HepG2 (cell line): ENCODE data around the gene CYP19A1. TPM values are rescaled to one million over a fixed set of nuclear protein-coding genes. Genes with fewer than 3 reads are reported as not detected.

ENCODE experiments used
- ATAC-seq: fragments of 200-7000 bp; cut with Tn5 transposase; 3 replicates; pipeline ENCODE4 v1.9.1; 2020; ENCODE audit warnings: mild to moderate bottlenecking, moderate library complexity
- BruUV-seq: library from RNA; stranded (reverse); fragments of 400-500 nt; replicated peaks from 2 replicates; lab custom pipeline; 2021; lab: Mats Ljungman, UMichigan
- CTCF ChIA-PET: fragments of 300-600 bp; formaldehyde crosslinking; extraction: SDS; loops from one replicate; lab custom pipeline; 2021; ENCODE audit warnings: low total read pairs, inconsistent platforms, low intra/inter-chr PET ratio; lab: Yijun Ruan, JAX
- POLR2A ChIA-PET: fragments of 350-600 bp; sonication (Branson Sonifier 250); formaldehyde crosslinking; loops from one replicate; lab custom pipeline; 2020; ENCODE audit warnings: antibody characterized with exemption, inconsistent platforms; lab: Yijun Ruan, JAX
- DNase-seq: peaks from one replicate; pipeline ENCODE4 v3.0.0-alpha.2; 2015; ENCODE audit warnings: low spot score
- FAIRE-seq: peaks from 3 replicates; lab custom pipeline; 2011; peaks lifted over from hg19 to GRCh38; lab: Jason Lieb, UNC
- H2AFZ ChIP-seq: one replicate; pipeline ENCODE4 v1.6.1; 2011; ENCODE audit warnings: low read length, inconsistent platforms
- H3K27ac ChIP-seq: fragments of 300-600 bp; 3 replicates; pipeline ENCODE4 v1.8.0; 2011; ENCODE audit warnings: mixed run types, mild to moderate bottlenecking, mixed read lengths, low read length, inconsistent platforms; ENCODE audit not compliant: insufficient read depth; ENCODE audit errors: extremely low read length
- H3K27me3 ChIP-seq, 2 experiments: fragments of 200-600 bp in 1 of 2; 2 replicates in 1 of 2; 3 replicates in 1 of 2; pipeline versions ENCODE4 v1.6.0 to v1.8.0; 2011; ENCODE audit warnings: low read length in 2 of 2, mild to moderate bottlenecking in 2 of 2, moderate library complexity in 2 of 2, inconsistent platforms in 1 of 2; ENCODE audit not compliant: insufficient read depth in 2 of 2, control insufficient read depth in 1 of 2
- H3K36me3 ChIP-seq, 2 experiments: fragments of 200-600 bp in 1 of 2; replicated peaks in 1 of 2; 2 replicates in 1 of 2; 3 replicates in 1 of 2; pipeline versions ENCODE4 v1.5.1 to v1.8.0; 2011; ENCODE audit warnings: low read length in 2 of 2, inconsistent platforms in 1 of 2; ENCODE audit not compliant: insufficient read depth in 2 of 2, control insufficient read depth in 1 of 2
- H3K4me1 ChIP-seq: 2 replicates; pipeline ENCODE4 v1.5.1; 2012; ENCODE audit warnings: low read length, inconsistent platforms; ENCODE audit not compliant: insufficient read depth
- H3K4me2 ChIP-seq: 2 replicates; pipeline ENCODE4 v1.6.0; 2011; ENCODE audit warnings: low read depth, low read length, inconsistent platforms
- H3K4me3 ChIP-seq, 3 experiments: fragments of 200-600 bp in 1 of 3; sonication (generic), shearing (Covaris generic) in 1 of 3; replicated peaks in 1 of 3; 2 replicates each; pipeline ENCODE4 v1.5.1; 2011 to 2016; ENCODE audit warnings: low read length in 3 of 3, inconsistent platforms in 2 of 3, low read depth in 2 of 3, mild to moderate bottlenecking in 2 of 3, control low read depth in 1 of 3, mixed read lengths in 1 of 3; ENCODE audit not compliant: insufficient read depth in 1 of 3
- H3K79me2 ChIP-seq: one replicate; pipeline ENCODE4 v1.6.1; 2011; ENCODE audit warnings: low read length, inconsistent platforms; ENCODE audit not compliant: insufficient read depth
- H3K9ac ChIP-seq: 2 replicates; pipeline ENCODE4 v1.6.0; 2011; ENCODE audit warnings: mild to moderate bottlenecking, low read depth, low read length, inconsistent platforms; ENCODE audit not compliant: insufficient read depth
- H3K9me3 ChIP-seq: 2 replicates; pipeline ENCODE4 v1.5.1; 2012; ENCODE audit warnings: mild to moderate bottlenecking, low read length
- H4K20me1 ChIP-seq: 2 replicates; pipeline ENCODE4 v1.6.0; 2011; ENCODE audit warnings: inconsistent platforms, mild to moderate bottlenecking, low read length, moderate library complexity; ENCODE audit not compliant: insufficient read depth
- CREB1 ChIP-seq, 2 experiments: fragments of 450-650 bp in 1 of 2; IDR thresholded peaks; 2 replicates each; pipeline ENCODE4 v1.6.1; 2016 to 2017; ENCODE audit warnings: control low read depth in 1 of 2, mild to moderate bottlenecking in 1 of 2, missing compliant biosample characterization in 1 of 2, missing genetic modification characterization in 1 of 2
- FOXM1 ChIP-seq: sonication (generic); formaldehyde crosslinking; IDR thresholded peaks from 2 replicates; pipeline ENCODE4 v1.5.0; 2020; ENCODE audit warnings: missing genetic modification reagents
- MIXL1 ChIP-seq: IDR thresholded peaks from 2 replicates; pipeline ENCODE4 v1.6.1; 2016
- MZF1 ChIP-seq: sonication (generic); formaldehyde crosslinking; IDR thresholded peaks from 2 replicates; pipeline ENCODE4 v1.8.1; 2023; ENCODE audit warnings: mild to moderate bottlenecking, missing genetic modification reagents, borderline replicate concordance
- PITX1 ChIP-seq: sonication (generic); formaldehyde crosslinking; IDR thresholded peaks from 2 replicates; pipeline ENCODE4 v1.5.1; 2020; ENCODE audit warnings: mild to moderate bottlenecking, missing genetic modification reagents
- TAF1 ChIP-seq: sonication (generic); formaldehyde crosslinking; IDR thresholded peaks from 2 replicates; pipeline ENCODE4 v1.4.0; 2020; ENCODE audit warnings: missing genetic modification reagents
- ZHX1 ChIP-seq: sonication (generic); formaldehyde crosslinking; IDR thresholded peaks from 2 replicates; pipeline ENCODE4 v1.8.1; 2022; ENCODE audit warnings: low read depth, mild to moderate bottlenecking, missing genetic modification reagents
- ZNF333 ChIP-seq: sonication (generic); formaldehyde crosslinking; IDR thresholded peaks from 2 replicates; pipeline ENCODE4 v1.4.0; 2020; ENCODE audit warnings: mild to moderate bottlenecking, missing genetic modification reagents, borderline replicate concordance
- ZNF556 ChIP-seq: sonication (generic); formaldehyde crosslinking; IDR thresholded peaks from 2 replicates; pipeline ENCODE4 v1.4.0; 2020; ENCODE audit warnings: mild to moderate bottlenecking, missing genetic modification reagents, borderline replicate concordance
- ZNF567 ChIP-seq: sonication (generic); formaldehyde crosslinking; IDR thresholded peaks from 2 replicates; pipeline ENCODE4 v1.8.1; 2023; ENCODE audit warnings: mild to moderate bottlenecking, missing genetic modification reagents, borderline replicate concordance
- ZNF574 ChIP-seq: sonication (generic); formaldehyde crosslinking; IDR thresholded peaks from 2 replicates; pipeline ENCODE4 v1.4.0; 2020; ENCODE audit warnings: missing genetic modification reagents
- ZNF768 ChIP-seq: sonication (generic); formaldehyde crosslinking; IDR thresholded peaks from 2 replicates; pipeline ENCODE4 v1.4.0; 2020; ENCODE audit warnings: missing genetic modification reagents
- ZNF792 ChIP-seq: IDR thresholded peaks from 2 replicates; pipeline ENCODE4 v1.6.1; 2016
- whole genome bisulfite sequencing: methylation state at CpG from one replicate; pipeline ENCODE4 v1.1.6; 2017; ENCODE audit warnings: low lambda C conversion rate; 5-methylcytosine and 5-hydroxymethylcytosine counted together
- in situ Hi-C: cut with HindIII; loops from 2 replicates; pipeline ENCODE4 v1.10.0; 2017; ENCODE audit warnings: low pct_unique_long_range_greater_than_20kb; ENCODE audit not compliant: extremely low pct_ligation_motif_present
- intact Hi-C: fragments of 100-400 bp; cut with micrococcal nuclease; formaldehyde crosslinking; loops from one replicate; pipeline ENCODE4 v1.10.0; 2022; ENCODE audit not compliant: unreplicated experiment
- polyA plus RNA-seq, 8 experiments: library from polyadenylated mRNA; depleted of rRNA in 3 of 8; stranded (reverse) in 7 of 8; unstranded in 1 of 8; fragments of >200 nt; fragmentation: Illumina TruSeq in 4 of 8; extraction: Trizol in 4 of 8; gene quantifications; 2 replicates each; pipeline versions ENCODE4 v1.2.1 to v1.2.3, GENCODE V29; 2011 to 2016; ENCODE audit warnings: low read depth in 4 of 8, missing spikeins in 1 of 8, mixed read lengths in 1 of 8; ENCODE audit not compliant: insufficient read depth in 1 of 8
- total RNA-seq, 5 experiments: library from RNA; depleted of rRNA; stranded (reverse); fragments of >200 nt; fragmentation: Illumina TruSeq; extraction: Trizol; gene quantifications; 2 replicates each; pipeline ENCODE4 v1.2.3, GENCODE V29; 2016; ENCODE audit warnings: low read depth in 1 of 5

CYP19A1 gene
- total and polyA plus RNA-seq, 2 of the 13 experiments (the other 11 are each of a cell fraction or from before 2014, with no cell fraction given): 10.9 to 23.0 TPM

GRCh38 chr15:51283026-51283425 is 55.4 kb downstream of the CYP19A1 start:
- Histone ChIP-seq H3K36me3 (no peaks in the 10 kb centered on the region), H4K20me1 (no peaks in the 10 kb centered on the region), H2AFZ (no peak overlapping the region), H3K4me3 (no peak overlapping the region), H3K9me3 (no peaks in the 10 kb centered on the region), H3K4me1 (peaks cover 38% of the 10 kb centered on the region), H3K27me3 (no peaks in the 10 kb centered on the region), H3K27ac (no peak overlapping the region), H3K79me2 (no peaks in the 10 kb centered on the region), H3K4me2 (no peak overlapping the region), H3K9ac (no peak overlapping the region)
- FAIRE-seq (no peak), ATAC-seq (no peak), DNase-seq (no peak)
- in situ Hi-C loops (no loop called here), intact Hi-C loops (loop anchor here (10.0 kb wide), 1 partner anchor 118 kb away; no protein-coding TSS in a partner anchor)
- TF ChIP-seq TAF1: no peak
- TF ChIP-seq ZNF792: no peak
- no peak for TF ChIP-seq ZNF567 (CRISPR knock-in tag)
- no peak for TF ChIP-seq CREB1 (IDR thresholded peaks at IDR 0.05)
- no peak for TF ChIP-seq CREB1 (CRISPR knock-in tag; IDR thresholded peaks at IDR 0.05)
- TF ChIP-seq MZF1 (CRISPR knock-in tag): no peak
- TF ChIP-seq PITX1 (CRISPR knock-in tag): no peak
- no peak for TF ChIP-seq FOXM1
- TF ChIP-seq ZNF333 (CRISPR knock-in tag): no peak
- no peak for TF ChIP-seq ZNF574 (CRISPR knock-in tag)
- TF ChIP-seq ZHX1: no peak
- no peak for TF ChIP-seq MIXL1 (CRISPR knock-in tag)
- no peak for TF ChIP-seq ZNF556
- no peak for TF ChIP-seq ZNF768 (CRISPR knock-in tag)
- WGBS: 95% methylated on average over 6 of the region's 6 CpGs
- ChIA-PET POLR2A (no interaction called here), CTCF (interaction anchor here (7.1 kb wide), 1 partner anchor 99 kb away, joined by 109 read pairs; no protein-coding TSS in a partner anchor)
- no TSS peak for BruUV-seq
